H9 (cell line): ENCODE data around the gene ZMPSTE24. TPM values are rescaled to one million over a fixed set of nuclear protein-coding genes. Genes with fewer than 3 reads are reported as not detected.

ENCODE experiments used
- DNase-seq: peaks from one replicate; pipeline ENCODE4 v3.0.0-alpha.2; 2017
- H2AFZ ChIP-seq: one replicate; pipeline ENCODE4 v1.6.1; 2013; ENCODE audit warnings: mild to moderate bottlenecking, low read length, control low read depth, moderate library complexity
- H2AK5ac ChIP-seq: 2 replicates; pipeline ENCODE4 v1.6.1; 2013; ENCODE audit warnings: low read length, control low read depth, mixed read lengths; ENCODE audit not compliant: insufficient read length
- H2BK120ac ChIP-seq: one replicate; pipeline ENCODE4 v1.6.1; 2013; ENCODE audit warnings: low read depth, mild to moderate bottlenecking, low read length, control low read depth, inconsistent platforms; ENCODE audit not compliant: poor library complexity, severe bottlenecking
- H2BK12ac ChIP-seq: 2 replicates; pipeline ENCODE4 v1.6.1; 2013; ENCODE audit warnings: low read length, control low read depth, mixed read lengths, low read depth; ENCODE audit not compliant: insufficient read length
- H2BK15ac ChIP-seq: 2 replicates; pipeline ENCODE4 v1.6.1; 2013; ENCODE audit warnings: low read depth, low read length, control low read depth
- H2BK20ac ChIP-seq: one replicate; pipeline ENCODE4 v1.6.1; 2013; ENCODE audit warnings: low read depth, mild to moderate bottlenecking, low read length, control low read depth, inconsistent platforms; ENCODE audit not compliant: poor library complexity, severe bottlenecking
- H2BK5ac ChIP-seq: 2 replicates; pipeline ENCODE4 v1.6.1; 2013; ENCODE audit warnings: low read length, control low read depth, mixed read lengths; ENCODE audit not compliant: insufficient read length
- H3K14ac ChIP-seq: 2 replicates; pipeline ENCODE4 v1.6.1; 2013; ENCODE audit warnings: low read length, control low read depth; ENCODE audit not compliant: insufficient read depth
- H3K18ac ChIP-seq: 2 replicates; pipeline ENCODE4 v1.6.1; 2013; ENCODE audit warnings: low read depth, mild to moderate bottlenecking, mixed read lengths, low read length, control low read depth; ENCODE audit not compliant: insufficient read length
- H3K23ac ChIP-seq: 2 replicates; pipeline ENCODE4 v1.6.1; 2013; ENCODE audit warnings: low read length, control low read depth, mixed read lengths, low read depth; ENCODE audit not compliant: insufficient read length
- H3K23me2 ChIP-seq: 2 replicates; pipeline ENCODE4 v1.6.1; 2013; ENCODE audit warnings: low read depth, mild to moderate bottlenecking, mixed read lengths, low read length, control low read depth; ENCODE audit not compliant: insufficient read length, poor library complexity, severe bottlenecking
- H3K27ac ChIP-seq: 2 replicates; pipeline ENCODE4 v1.5.1; 2013; ENCODE audit warnings: low read length, control low read depth, mixed read lengths, low read depth; ENCODE audit not compliant: insufficient read length
- H3K27me3 ChIP-seq: 2 replicates; pipeline ENCODE4 v1.6.1; 2013; ENCODE audit warnings: low read length, control low read depth, inconsistent platforms; ENCODE audit not compliant: insufficient read depth
- H3K4ac ChIP-seq: 2 replicates; pipeline ENCODE4 v1.6.1; 2013; ENCODE audit warnings: low read depth, mild to moderate bottlenecking, control low read depth, inconsistent platforms, low read length, moderate library complexity
- H3K4me1 ChIP-seq: 2 replicates; pipeline ENCODE4 v1.6.1; 2013; ENCODE audit warnings: low read length, control low read depth, inconsistent platforms; ENCODE audit not compliant: insufficient read depth
- H3K4me2 ChIP-seq: 2 replicates; pipeline ENCODE4 v1.6.1; 2013; ENCODE audit warnings: low read length, control low read depth, mixed read lengths; ENCODE audit not compliant: insufficient read length, insufficient read depth
- H3K56ac ChIP-seq: 2 replicates; pipeline ENCODE4 v1.6.1; 2013; ENCODE audit warnings: low read depth, mild to moderate bottlenecking, mixed read lengths, low read length, control low read depth; ENCODE audit not compliant: insufficient read length
- H3K79me1 ChIP-seq: 2 replicates; pipeline ENCODE4 v1.6.1; 2013; ENCODE audit warnings: low read depth, mild to moderate bottlenecking, moderate library complexity, low read length, control low read depth, inconsistent platforms; ENCODE audit not compliant: insufficient read depth, poor library complexity, severe bottlenecking
- H3K79me2 ChIP-seq: 2 replicates; pipeline ENCODE4 v1.6.1; 2013; ENCODE audit warnings: low read length, control low read depth, inconsistent platforms; ENCODE audit not compliant: insufficient read depth
- H3K9ac ChIP-seq: 2 replicates; pipeline ENCODE4 v1.6.1; 2013; ENCODE audit warnings: low read length, control low read depth, mixed read lengths; ENCODE audit not compliant: insufficient read length; ENCODE audit errors: extremely low read depth
- H3K9me3 ChIP-seq: one replicate; pipeline ENCODE4 v1.6.1; 2013; ENCODE audit warnings: low read depth, low read length, inconsistent platforms; ENCODE audit not compliant: control insufficient read depth
- H3T11ph ChIP-seq: one replicate; pipeline ENCODE4 v1.6.1; 2013; ENCODE audit warnings: mild to moderate bottlenecking, low read length, control low read depth, inconsistent platforms
- H4K20me1 ChIP-seq: one replicate; pipeline ENCODE4 v1.6.1; 2013; ENCODE audit not compliant: control insufficient read depth, insufficient read length, insufficient read depth
- H4K5ac ChIP-seq: 2 replicates; pipeline ENCODE4 v1.6.1; 2013; ENCODE audit warnings: low read depth, mild to moderate bottlenecking, mixed read lengths, low read length, control low read depth; ENCODE audit not compliant: insufficient read length
- H4K8ac ChIP-seq: replicated peaks from 2 replicates; pipeline ENCODE4 v1.6.1; 2013; ENCODE audit warnings: low read length, control low read depth, mixed read lengths, low read depth; ENCODE audit not compliant: insufficient read length
- H4K91ac ChIP-seq: 2 replicates; pipeline ENCODE4 v1.6.1; 2013; ENCODE audit warnings: low read depth, mild to moderate bottlenecking, moderate library complexity, mixed read lengths, low read length, control low read depth; ENCODE audit not compliant: insufficient read length
- H3K27ac Mint-ChIP-seq, 3 experiments: 2 replicates in 2 of 3; 3 replicates in 1 of 3; pipeline ENCODE4 v1.8.0; 2020 to 2021; ENCODE audit warnings: mixed read lengths in 3 of 3, mild to moderate bottlenecking in 1 of 3, moderate library complexity in 1 of 3
- H3K27me3 Mint-ChIP-seq: 2 replicates; pipeline ENCODE4 v1.8.0; 2021; ENCODE audit warnings: low read depth, mild to moderate bottlenecking, moderate library complexity, mixed read lengths
- H3K36me3 Mint-ChIP-seq, 3 experiments: 2 replicates in 2 of 3; 3 replicates in 1 of 3; pipeline ENCODE4 v1.8.0; 2020 to 2021; ENCODE audit warnings: low read depth in 3 of 3, mixed read lengths in 3 of 3; ENCODE audit not compliant: insufficient read depth in 1 of 3
- H3K4me1 Mint-ChIP-seq, 2 experiments: 2 replicates each; pipeline ENCODE4 v1.8.0; 2020; ENCODE audit warnings: mixed read lengths in 2 of 2
- H3K4me3 Mint-ChIP-seq, 2 experiments: 2 replicates in 1 of 2; 3 replicates in 1 of 2; pipeline ENCODE4 v1.8.0; 2020 to 2021; ENCODE audit warnings: mild to moderate bottlenecking in 2 of 2, mixed read lengths in 2 of 2, moderate library complexity in 1 of 2
- H3K9me3 Mint-ChIP-seq, 2 experiments: 2 replicates in 1 of 2; 3 replicates in 1 of 2; pipeline ENCODE4 v1.8.0; 2020; ENCODE audit warnings: mild to moderate bottlenecking in 2 of 2, mixed read lengths in 2 of 2, moderate library complexity in 1 of 2
- CTCF ChIP-seq: fragments of 200-600 bp; sonication (generic); conservative IDR thresholded peaks from 3 replicates; pipeline ENCODE4 v1.8.0; 2021; ENCODE audit warnings: antibody characterized with exemption, mild to moderate bottlenecking
- WGBS: extraction: QIAGEN DNeasy Blood & Tissue Kit; methylation state at CpG from one replicate; pipeline ENCODE4 v1.1.7; 2013; ENCODE audit warnings: missing lambda C conversion rate, low lambda C conversion rate, mixed read lengths; ENCODE audit not compliant: insufficient read length; ENCODE audit errors: extremely low coverage; 5-methylcytosine and 5-hydroxymethylcytosine counted together
- total RNA-seq: library from RNA; stranded (reverse); gene quantifications from 2 replicates; pipeline ENCODE4 v1.2.1, GENCODE V29; 2021

The ZMPSTE24 gene
- total RNA-seq, 1 experiment from 2014 or later, result 47.6 TPM

- H3K9me3 ChIP-seq, result no peaks in the 10 kb centered on the region
- no peak within 1 kb of the TSS for H3K4me2 ChIP-seq
- no peak within 1 kb of the TSS for H2BK15ac ChIP-seq
- H2BK12ac ChIP-seq, result no peak within 1 kb of the TSS
- Mint-ChIP-seq H3K4me3 (no peak within 1 kb of the TSS), H3K27me3 (no peaks in the 10 kb centered on the region; the same call in none of the 2 replicates), H3K27ac (no peak within 1 kb of the TSS), H3K9me3 (no peaks in the 10 kb centered on the region), H3K4me1 (no peaks in the 10 kb centered on the region), H3K36me3 (no peaks in the 10 kb centered on the region)
- no peak within 1 kb of the TSS for H4K8ac ChIP-seq
- H3K56ac ChIP-seq, result no peak within 1 kb of the TSS
- H4K20me1 ChIP-seq, result no peaks in the 10 kb centered on the region
- H2BK20ac ChIP-seq, result no peak within 1 kb of the TSS
- no peaks in the 10 kb centered on the region for H3K4me1 ChIP-seq
- no peaks in the 10 kb centered on the region for H3K79me1 ChIP-seq
- H2BK5ac ChIP-seq, result no peak within 1 kb of the TSS
- H3K23ac ChIP-seq, result no peak within 1 kb of the TSS
- H3T11ph ChIP-seq, result no peak within 1 kb of the TSS
- H3K79me2 ChIP-seq, result no peaks in the 10 kb centered on the region
- H2AK5ac ChIP-seq, result no peak within 1 kb of the TSS
- no peak within 1 kb of the TSS for H4K91ac ChIP-seq
- no peak within 1 kb of the TSS for H3K4ac ChIP-seq
- H4K5ac ChIP-seq, result no peak within 1 kb of the TSS
- H3K27ac ChIP-seq, result no peak within 1 kb of the TSS
- no peak for DNase-seq
- no peak within 1 kb of the TSS for H2BK120ac ChIP-seq
- H2AFZ ChIP-seq, result no peak within 1 kb of the TSS
- no peaks in the 10 kb centered on the region for H3K23me2 ChIP-seq
- whole genome bisulfite sequencing, result no CpG with 5 or more reads among the region's 1 CpG
- TF ChIP-seq CTCF, result no peak
- H3K14ac ChIP-seq, result no peak within 1 kb of the TSS
- no peak within 1 kb of the TSS for H3K18ac ChIP-seq
- H3K9ac ChIP-seq, result no peak within 1 kb of the TSS
- no peaks in the 10 kb centered on the region for H3K27me3 ChIP-seq
Measured at GRCh38 chr1:40247655-40248054, 10.4 kb upstream of the ZMPSTE24 start, which contains the start of gene TMCO2. Gene TMCO2, plus strand, starts transcription at chr1:40247937. Its CDS starts 57 bp downstream, at chr1:40247994.
